Measurements from ENCODE around the gene BPIFA1.

BPIFA1 gene

GRCh38 chr20:33242319-33243100 is 6.7 kb downstream of the BPIFA1 start:
- DNase-seq: no peak

GRCh38 chr20:33246077-33246476 is 10.3 kb downstream of the BPIFA1 start:
- DNase-seq: no peak

GRCh38 chr20:33249456-33249855 is 13.7 kb downstream of the BPIFA1 start:
- DNase-seq: no peak

- DNase-seq: no peak
These were observed 14.9 kb downstream of the BPIFA1 start for GRCh38 chr20:33250666-33251065.

GRCh38 chr20:33251496-33251895 is 15.7 kb downstream of the BPIFA1 start:
- no peak for DNase-seq

GRCh38 chr20:33252460-33252859 is 16.7 kb downstream of the BPIFA1 start:
- no peak for DNase-seq

- DNase-seq: no peak
These were observed 19.2 kb downstream of the BPIFA1 start for GRCh38 chr20:33255005-33255404.

GRCh38 chr20:33257237-33257636 is 21.4 kb downstream of the BPIFA1 start:
- no peak for DNase-seq

GRCh38 chr20:33259371-33259770 is 23.6 kb downstream of the BPIFA1 start:
- DNase-seq: no peak

GRCh38 chr20:33261465-33261864 is 25.7 kb downstream of the BPIFA1 start:
- peak; percentile 27 for DNase-seq

GRCh38 chr20:33262658-33263065 is 26.9 kb downstream of the BPIFA1 start:
- peak; percentile 76 for DNase-seq

GRCh38 chr20:33263784-33264183 is 28.0 kb downstream of the BPIFA1 start:
- no peak for DNase-seq

GRCh38 chr20:33267701-33268100 is 31.9 kb downstream of the BPIFA1 start:
- peak; percentile 50 for DNase-seq

GRCh38 chr20:33272155-33272873 is 36.5 kb downstream of the BPIFA1 start:
- DNase-seq: no peak

- DNase-seq: no peak
These were observed 37.5 kb downstream of the BPIFA1 start for GRCh38 chr20:33273117-33273851.

- DNase-seq: no peak
These were observed 39.4 kb downstream of the BPIFA1 start for GRCh38 chr20:33275215-33275614.

- DNase-seq: no peak
These were observed 40.1 kb downstream of the BPIFA1 start for GRCh38 chr20:33275871-33276270.

GRCh38 chr20:33276303-33277113 is 40.7 kb downstream of the BPIFA1 start:
- no peak for DNase-seq

GRCh38 chr20:33277471-33278441 is 42.0 kb downstream of the BPIFA1 start:
- DNase-seq: no peak

- no peak for DNase-seq
These were observed 42.9 kb downstream of the BPIFA1 start for GRCh38 chr20:33278700-33279099.

- DNase-seq: no peak
These were observed 43.6 kb downstream of the BPIFA1 start for GRCh38 chr20:33279261-33279910.

Measured in hematopoietic multipotent progenitor cell treated with erythropoietin and hydrocortisone succinate and interleukin-3 and kit ligand, for 4 days (in vitro differentiated cells).